Neural progenitor cell (in vitro differentiated cells): ENCODE measurements around the gene ZIC5. TPM values are rescaled to one million over a fixed set of nuclear protein-coding genes. Genes with fewer than 3 reads are reported as not detected.

ENCODE experiments used
- DNase-seq: peaks from one replicate; pipeline ENCODE4 v3.0.0-alpha.2; 2016; ENCODE audit warnings: low spot score
- H2AFZ ChIP-seq: fragments of 200-600 bp; sonication (generic); replicated peaks from 2 replicates; pipeline ENCODE4 v1.6.1; 2016; ENCODE audit warnings: antibody characterized with exemption
- H3F3A ChIP-seq: fragments of 200-600 bp; sonication (generic); 2 replicates; pipeline ENCODE4 v1.6.1; 2016; ENCODE audit warnings: antibody characterized with exemption, low read depth
- H3K27ac ChIP-seq: fragments of 200-600 bp; sonication (generic); 2 replicates; pipeline ENCODE4 v1.5.1; 2016; ENCODE audit warnings: mild to moderate bottlenecking
- H3K27me3 ChIP-seq: fragments of 200-600 bp; sonication (generic); 2 replicates; pipeline ENCODE4 v1.6.1; 2016; ENCODE audit warnings: mild to moderate bottlenecking, moderate library complexity
- H3K36me3 ChIP-seq: fragments of 200-600 bp; sonication (generic); 2 replicates; pipeline ENCODE4 v1.5.1; 2016
- H3K4me1 ChIP-seq: fragments of 200-600 bp; sonication (generic); 2 replicates; pipeline ENCODE4 v1.6.1; 2016; ENCODE audit warnings: mixed run types
- H3K4me2 ChIP-seq: fragments of 200-600 bp; sonication (generic); 2 replicates; pipeline ENCODE4 v1.6.1; 2016
- H3K4me3 ChIP-seq: fragments of 200-600 bp; sonication (generic); 2 replicates; pipeline ENCODE4 v1.5.1; 2016
- H3K79me2 ChIP-seq: fragments of 200-600 bp; sonication (generic); 2 replicates; pipeline ENCODE4 v1.6.1; 2016; ENCODE audit warnings: low read depth
- H3K9ac ChIP-seq: fragments of 200-600 bp; sonication (generic); 2 replicates; pipeline ENCODE4 v1.6.1; 2016
- H3K9me3 ChIP-seq: fragments of 200-600 bp; sonication (generic); 2 replicates; pipeline ENCODE4 v1.5.1; 2016; ENCODE audit warnings: low read depth
- H4K20me1 ChIP-seq: fragments of 200-600 bp; sonication (generic); 2 replicates; pipeline ENCODE4 v1.6.1; 2016; ENCODE audit warnings: low read depth
- H3K27ac Mint-ChIP-seq: 3 replicates; pipeline ENCODE4 v1.8.0; 2021; ENCODE audit warnings: mixed read lengths
- H3K27me3 Mint-ChIP-seq: 2 replicates; pipeline ENCODE4 v1.8.0; 2022; ENCODE audit warnings: low read depth, mild to moderate bottlenecking, inconsistent platforms, moderate library complexity, mixed read lengths; ENCODE audit not compliant: insufficient read depth
- H3K36me3 Mint-ChIP-seq: 3 replicates; pipeline ENCODE4 v1.8.0; 2021; ENCODE audit warnings: mixed read lengths
- H3K4me1 Mint-ChIP-seq: 3 replicates; pipeline ENCODE4 v1.8.0; 2021; ENCODE audit warnings: mixed read lengths
- H3K4me3 Mint-ChIP-seq: 3 replicates; pipeline ENCODE4 v1.8.0; 2021; ENCODE audit warnings: mild to moderate bottlenecking, moderate library complexity, mixed read lengths
- H3K9me3 Mint-ChIP-seq: 3 replicates; pipeline ENCODE4 v1.8.0; 2020; ENCODE audit warnings: mixed read lengths
- EZH2 ChIP-seq: fragments of 200-600 bp; sonication (generic); IDR thresholded peaks from 2 replicates; pipeline ENCODE4 v1.6.1; 2017; ENCODE audit warnings: antibody characterized with exemption, mild to moderate bottlenecking, moderate library complexity
- EZH2phosphoT487 ChIP-seq: fragments of 200-600 bp; sonication (generic); IDR thresholded peaks from 2 replicates; pipeline ENCODE4 v1.6.1; 2017; ENCODE audit warnings: antibody characterized with exemption
- total RNA-seq: library from RNA; depleted of rRNA; stranded (reverse); fragments of >200 nt; gene quantifications from 2 replicates; pipeline ENCODE4 v1.2.3, GENCODE V29; 2015; ENCODE audit warnings: low replicate concordance
- TF ChIP-seq, protein P1 (sequence below): fragments of 200-600 bp; sonication (generic); IDR thresholded peaks from 2 replicates; pipeline ENCODE4 v1.5.1; 2017; ENCODE audit warnings: antibody characterized with exemption, mild to moderate bottlenecking

ZIC5 gene
- total RNA-seq, 1 donor from 2014 or later, result 35.7 TPM

DNA sequence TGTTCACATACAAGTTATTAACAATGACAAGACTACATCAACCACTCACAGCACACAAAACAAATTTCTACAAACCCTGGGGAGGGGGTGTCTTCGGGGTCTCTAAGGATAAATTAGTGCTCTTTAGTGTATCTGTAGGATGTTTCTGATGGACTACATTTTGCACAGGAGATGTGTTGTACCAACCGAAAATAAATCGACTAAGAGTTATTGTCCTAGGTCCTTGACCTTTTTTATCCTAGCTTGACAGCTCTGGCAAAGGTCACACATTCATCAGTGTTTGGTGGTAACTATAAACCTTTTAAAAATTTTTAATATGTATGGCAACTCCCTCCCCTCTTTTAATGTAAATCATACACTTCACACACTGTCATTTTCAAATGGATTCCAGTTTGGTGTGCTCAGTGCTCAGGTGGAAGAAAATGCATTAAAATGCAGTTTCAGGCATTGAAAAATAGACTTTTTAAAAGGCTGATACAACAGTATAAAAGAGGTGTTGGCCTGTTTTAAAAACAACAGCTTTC lies 7.7 kb downstream of the ZIC5 start:
- peaks cover 87% of the 10 kb centered on the region for H3K79me2 ChIP-seq
- peaks cover 89% of the 10 kb centered on the region for H3F3A ChIP-seq
- no peak overlapping the region for H3K27ac ChIP-seq
- peak overlapping the region; percentile 79 for H3K27ac Mint-ChIP-seq
- H3K36me3 Mint-ChIP-seq, result peaks cover 38% of the 10 kb centered on the region
- peaks cover 74% of the 10 kb centered on the region for H4K20me1 ChIP-seq
- no peak overlapping the region for H3K9ac ChIP-seq
- H3K4me3 ChIP-seq, result no peak overlapping the region
- H3K4me1 Mint-ChIP-seq, result peaks cover 65% of the 10 kb centered on the region
- no peak overlapping the region for H2AFZ ChIP-seq
- no peak for DNase-seq
- peaks cover 12% of the 10 kb centered on the region for H3K27me3 Mint-ChIP-seq
- peaks cover 6% of the 10 kb centered on the region for H3K9me3 Mint-ChIP-seq
- H3K4me2 ChIP-seq, result no peak overlapping the region
- H3K9me3 ChIP-seq, result no peaks in the 10 kb centered on the region
- peaks cover 14% of the 10 kb centered on the region for H3K36me3 ChIP-seq
- peak overlapping the region; percentile 80 for H3K4me3 Mint-ChIP-seq
- TF ChIP-seq, protein P1, sequence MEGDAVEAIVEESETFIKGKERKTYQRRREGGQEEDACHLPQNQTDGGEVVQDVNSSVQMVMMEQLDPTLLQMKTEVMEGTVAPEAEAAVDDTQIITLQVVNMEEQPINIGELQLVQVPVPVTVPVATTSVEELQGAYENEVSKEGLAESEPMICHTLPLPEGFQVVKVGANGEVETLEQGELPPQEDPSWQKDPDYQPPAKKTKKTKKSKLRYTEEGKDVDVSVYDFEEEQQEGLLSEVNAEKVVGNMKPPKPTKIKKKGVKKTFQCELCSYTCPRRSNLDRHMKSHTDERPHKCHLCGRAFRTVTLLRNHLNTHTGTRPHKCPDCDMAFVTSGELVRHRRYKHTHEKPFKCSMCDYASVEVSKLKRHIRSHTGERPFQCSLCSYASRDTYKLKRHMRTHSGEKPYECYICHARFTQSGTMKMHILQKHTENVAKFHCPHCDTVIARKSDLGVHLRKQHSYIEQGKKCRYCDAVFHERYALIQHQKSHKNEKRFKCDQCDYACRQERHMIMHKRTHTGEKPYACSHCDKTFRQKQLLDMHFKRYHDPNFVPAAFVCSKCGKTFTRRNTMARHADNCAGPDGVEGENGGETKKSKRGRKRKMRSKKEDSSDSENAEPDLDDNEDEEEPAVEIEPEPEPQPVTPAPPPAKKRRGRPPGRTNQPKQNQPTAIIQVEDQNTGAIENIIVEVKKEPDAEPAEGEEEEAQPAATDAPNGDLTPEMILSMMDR, result no peak
- no peak for TF ChIP-seq EZH2phosphoT487
- no peak for TF ChIP-seq EZH2
- H3K4me1 ChIP-seq, result peaks cover 70% of the 10 kb centered on the region
- H3K27me3 ChIP-seq, result peaks cover 11% of the 10 kb centered on the region

DNA sequence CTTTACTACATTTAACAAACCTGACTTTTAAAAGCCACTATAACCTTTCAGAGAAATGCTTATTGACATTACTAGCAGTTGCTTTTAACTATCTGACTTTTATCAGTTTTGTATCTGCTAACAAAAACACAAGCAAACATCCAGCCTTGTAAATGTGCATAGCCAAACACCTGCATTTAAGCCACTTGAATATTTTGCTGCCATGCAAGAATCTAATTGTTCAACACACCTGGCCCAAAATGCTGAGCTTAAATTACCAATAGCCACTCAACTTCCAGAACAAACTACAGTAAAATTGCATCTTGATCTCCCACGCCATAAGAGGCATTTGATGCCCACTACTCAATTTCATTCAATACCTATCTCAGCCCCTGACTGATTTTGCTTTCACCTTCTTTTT lies 9.3 kb downstream of the ZIC5 start:
- Mint-ChIP-seq H3K36me3 (peaks cover 30% of the 10 kb centered on the region), H3K9me3 (no peaks in the 10 kb centered on the region), H3K4me3 (peak overlapping the region; percentile 64), H3K27me3 (peaks cover 8% of the 10 kb centered on the region), H3K27ac (peak overlapping the region; percentile 65), H3K4me1 (peaks cover 78% of the 10 kb centered on the region)
- no peak overlapping the region for H3K9ac ChIP-seq
- H3K4me2 ChIP-seq, result no peak overlapping the region
- H3K27me3 ChIP-seq, result peaks cover 11% of the 10 kb centered on the region
- no peak overlapping the region for H3K27ac ChIP-seq
- H3K4me1 ChIP-seq, result peaks cover 77% of the 10 kb centered on the region
- no peaks in the 10 kb centered on the region for H3K9me3 ChIP-seq
- H2AFZ ChIP-seq, result no peak overlapping the region
- peaks cover 71% of the 10 kb centered on the region for H3K79me2 ChIP-seq
- peaks cover 14% of the 10 kb centered on the region for H3K36me3 ChIP-seq
- H3F3A ChIP-seq, result peaks cover 96% of the 10 kb centered on the region
- no peak overlapping the region for H3K4me3 ChIP-seq
- TF ChIP-seq EZH2phosphoT487 (no peak), EZH2 (no peak)
- TF ChIP-seq, protein P1, result no peak
- no peak for DNase-seq
- H4K20me1 ChIP-seq, result peaks cover 58% of the 10 kb centered on the region

DNA sequence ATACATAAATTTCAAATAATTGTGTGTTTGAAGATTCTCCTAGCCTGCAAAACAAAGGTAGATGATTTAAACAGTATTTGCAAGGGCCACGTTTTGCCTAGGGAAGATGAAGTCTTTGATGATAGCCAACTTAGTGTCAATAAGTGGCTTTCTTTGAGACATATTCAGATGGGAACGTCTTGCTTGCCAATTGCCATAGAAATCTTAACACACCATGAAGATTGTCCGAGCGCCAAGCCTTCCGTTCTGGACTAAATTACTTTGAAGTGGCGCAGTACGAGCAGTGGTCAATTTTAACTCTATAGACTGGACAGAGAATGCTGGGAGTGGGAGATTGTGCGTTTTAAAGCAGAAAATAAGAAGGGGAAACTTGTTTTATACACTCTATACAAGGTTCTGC lies 9.9 kb downstream of the ZIC5 start:
- Histone ChIP-seq H3K9ac (no peak overlapping the region), H4K20me1 (peaks cover 52% of the 10 kb centered on the region), H2AFZ (no peak overlapping the region), H3K9me3 (no peaks in the 10 kb centered on the region), H3K4me1 (peaks cover 77% of the 10 kb centered on the region), H3K27me3 (peaks cover 11% of the 10 kb centered on the region), H3F3A (peaks cover 96% of the 10 kb centered on the region), H3K79me2 (peaks cover 71% of the 10 kb centered on the region), H3K27ac (no peak overlapping the region), H3K36me3 (peaks cover 11% of the 10 kb centered on the region), H3K4me3 (no peak overlapping the region), H3K4me2 (peak overlapping the region; percentile 93)
- TF ChIP-seq EZH2phosphoT487 (no peak), EZH2 (no peak)
- TF ChIP-seq, protein P1, result no peak
- DNase-seq, result no peak
- Mint-ChIP-seq H3K9me3 (no peaks in the 10 kb centered on the region), H3K4me1 (peaks cover 78% of the 10 kb centered on the region), H3K27ac (peak overlapping the region; percentile 65), H3K27me3 (peaks cover 8% of the 10 kb centered on the region), H3K4me3 (peak overlapping the region; percentile 64), H3K36me3 (peaks cover 26% of the 10 kb centered on the region)
